COLO668 (cell line): ENCODE data around the gene COL9A1.

Experiments
- DNase-seq: peaks from one replicate; lab custom pipeline; 2025; ENCODE audit not compliant: unreplicated experiment; lab: John Stamatoyannopoulos, UW

The COL9A1 gene

GRCh38 chr6:70234561-70235236 is 68.2 kb downstream of the COL9A1 start:
- no peak for DNase-seq

- no peak for DNase-seq
These were observed 71.6 kb downstream of the COL9A1 start for GRCh38 chr6:70231311-70231710.

- DNase-seq: no peak
These were observed 77.8 kb downstream of the COL9A1 start for GRCh38 chr6:70225055-70225454.

GRCh38 chr6:70222439-70222749 is 80.5 kb downstream of the COL9A1 start:
- DNase-seq: no peak

- DNase-seq: no peak
These were observed 81.0 kb downstream of the COL9A1 start for GRCh38 chr6:70221715-70222438.

- DNase-seq: no peak
These were observed 81.7 kb downstream of the COL9A1 start for GRCh38 chr6:70221025-70221714.

- DNase-seq: no peak
These were observed 82.8 kb downstream of the COL9A1 start for GRCh38 chr6:70219943-70220613.

- no peak for DNase-seq
These were observed 86.1 kb downstream of the COL9A1 start for GRCh38 chr6:70216767-70217166.

- no peak for DNase-seq
These were observed 87.3 kb downstream of the COL9A1 start for GRCh38 chr6:70215460-70216108.

GRCh38 chr6:70210462-70210861 is 92.4 kb downstream of the COL9A1 start:
- no peak for DNase-seq

GRCh38 chr6:70208235-70208790 is 94.6 kb downstream of the COL9A1 start:
- no peak for DNase-seq

GRCh38 chr6:70198785-70199184 is 104.1 kb downstream of the COL9A1 start:
- no peak for DNase-seq

GRCh38 chr6:70196531-70196930 is 106.4 kb downstream of the COL9A1 start:
- DNase-seq: no peak

GRCh38 chr6:70194421-70194820 is 108.5 kb downstream of the COL9A1 start:
- DNase-seq: no peak

- no peak for DNase-seq
These were observed 114.7 kb downstream of the COL9A1 start for GRCh38 chr6:70188202-70188601.

- no peak for DNase-seq
These were observed 116.4 kb downstream of the COL9A1 start for GRCh38 chr6:70186461-70186860.

GRCh38 chr6:70184723-70185122 is 118.2 kb downstream of the COL9A1 start:
- no peak for DNase-seq

- DNase-seq: no peak
These were observed 119.3 kb downstream of the COL9A1 start for GRCh38 chr6:70183538-70183937.

GRCh38 chr6:70180901-70181599 is 121.8 kb downstream of the COL9A1 start:
- DNase-seq: no peak

GRCh38 chr6:70180183-70180900 is 122.5 kb downstream of the COL9A1 start:
- DNase-seq: no peak
